HepG2 (cell line): ENCODE measurements around the gene ADARB2. TPM values are rescaled to one million over a fixed set of nuclear protein-coding genes. Genes with fewer than 3 reads are reported as not detected.

Experiments
- ATAC-seq: fragments of 200-7000 bp; cut with Tn5 transposase; 3 replicates; pipeline ENCODE4 v1.9.1; 2020; ENCODE audit warnings: mild to moderate bottlenecking, moderate library complexity
- BruUV-seq: library from RNA; stranded (reverse); fragments of 400-500 nt; replicated peaks from 2 replicates; lab custom pipeline; 2021; lab: Mats Ljungman, UMichigan
- CTCF ChIA-PET: fragments of 300-600 bp; formaldehyde crosslinking; extraction: SDS; loops from one replicate; lab custom pipeline; 2021; ENCODE audit warnings: low total read pairs, inconsistent platforms, low intra/inter-chr PET ratio; lab: Yijun Ruan, JAX
- POLR2A ChIA-PET: fragments of 350-600 bp; sonication (Branson Sonifier 250); formaldehyde crosslinking; loops from one replicate; lab custom pipeline; 2020; ENCODE audit warnings: antibody characterized with exemption, inconsistent platforms; lab: Yijun Ruan, JAX
- DNase-seq: peaks from one replicate; pipeline ENCODE4 v3.0.0-alpha.2; 2015; ENCODE audit warnings: low spot score
- FAIRE-seq: peaks from 3 replicates; lab custom pipeline; 2011; peaks lifted over from hg19 to GRCh38; lab: Jason Lieb, UNC
- H2AFZ ChIP-seq: one replicate; pipeline ENCODE4 v1.6.1; 2011; ENCODE audit warnings: low read length, inconsistent platforms
- H3K27ac ChIP-seq: fragments of 300-600 bp; 3 replicates; pipeline ENCODE4 v1.8.0; 2011; ENCODE audit warnings: mixed run types, mild to moderate bottlenecking, mixed read lengths, low read length, inconsistent platforms; ENCODE audit not compliant: insufficient read depth; ENCODE audit errors: extremely low read length
- H3K27me3 ChIP-seq, 2 experiments: fragments of 200-600 bp in 1 of 2; 2 replicates in 1 of 2; 3 replicates in 1 of 2; pipeline versions ENCODE4 v1.6.0 to v1.8.0; 2011; ENCODE audit warnings: low read length in 2 of 2, mild to moderate bottlenecking in 2 of 2, moderate library complexity in 2 of 2, inconsistent platforms in 1 of 2; ENCODE audit not compliant: insufficient read depth in 2 of 2, control insufficient read depth in 1 of 2
- H3K36me3 ChIP-seq, 2 experiments: fragments of 200-600 bp in 1 of 2; replicated peaks in 1 of 2; 2 replicates in 1 of 2; 3 replicates in 1 of 2; pipeline versions ENCODE4 v1.5.1 to v1.8.0; 2011; ENCODE audit warnings: low read length in 2 of 2, inconsistent platforms in 1 of 2; ENCODE audit not compliant: insufficient read depth in 2 of 2, control insufficient read depth in 1 of 2
- H3K4me1 ChIP-seq: 2 replicates; pipeline ENCODE4 v1.5.1; 2012; ENCODE audit warnings: low read length, inconsistent platforms; ENCODE audit not compliant: insufficient read depth
- H3K4me2 ChIP-seq: 2 replicates; pipeline ENCODE4 v1.6.0; 2011; ENCODE audit warnings: low read depth, low read length, inconsistent platforms
- H3K4me3 ChIP-seq, 3 experiments: fragments of 200-600 bp in 1 of 3; sonication (generic), shearing (Covaris generic) in 1 of 3; replicated peaks in 1 of 3; 2 replicates each; pipeline ENCODE4 v1.5.1; 2011 to 2016; ENCODE audit warnings: low read length in 3 of 3, inconsistent platforms in 2 of 3, low read depth in 2 of 3, mild to moderate bottlenecking in 2 of 3, control low read depth in 1 of 3, mixed read lengths in 1 of 3; ENCODE audit not compliant: insufficient read depth in 1 of 3
- H3K79me2 ChIP-seq: one replicate; pipeline ENCODE4 v1.6.1; 2011; ENCODE audit warnings: low read length, inconsistent platforms; ENCODE audit not compliant: insufficient read depth
- H3K9ac ChIP-seq: 2 replicates; pipeline ENCODE4 v1.6.0; 2011; ENCODE audit warnings: mild to moderate bottlenecking, low read depth, low read length, inconsistent platforms; ENCODE audit not compliant: insufficient read depth
- H3K9me3 ChIP-seq: 2 replicates; pipeline ENCODE4 v1.5.1; 2012; ENCODE audit warnings: mild to moderate bottlenecking, low read length
- H4K20me1 ChIP-seq: 2 replicates; pipeline ENCODE4 v1.6.0; 2011; ENCODE audit warnings: inconsistent platforms, mild to moderate bottlenecking, low read length, moderate library complexity; ENCODE audit not compliant: insufficient read depth
- BORCS8-MEF2B ChIP-seq: sonication (generic); formaldehyde crosslinking; IDR thresholded peaks from 2 replicates; pipeline ENCODE4 v1.8.0; 2022; ENCODE audit warnings: mild to moderate bottlenecking, missing genetic modification reagents
- JUN ChIP-seq: sonication (generic); formaldehyde crosslinking; IDR thresholded peaks from 2 replicates; pipeline ENCODE4 v1.4.0; 2020; ENCODE audit warnings: mild to moderate bottlenecking, missing genetic modification reagents
- KDM5B ChIP-seq: sonication (generic); formaldehyde crosslinking; IDR thresholded peaks from 2 replicates; pipeline ENCODE4 v1.4.0; 2020; ENCODE audit warnings: missing genetic modification reagents, mild to moderate bottlenecking, borderline replicate concordance
- NRL ChIP-seq: sonication (generic); formaldehyde crosslinking; IDR thresholded peaks from 2 replicates; pipeline ENCODE4 v1.5.0; 2020; ENCODE audit warnings: missing genetic modification reagents, mild to moderate bottlenecking, moderate library complexity, borderline replicate concordance
- RBAK ChIP-seq: sonication (generic); formaldehyde crosslinking; IDR thresholded peaks from 2 replicates; pipeline ENCODE4 v1.5.1; 2020; ENCODE audit warnings: mild to moderate bottlenecking, missing genetic modification reagents
- SMARCC2 ChIP-seq: fragments of 450-650 bp; IDR thresholded peaks from 2 replicates; pipeline ENCODE4 v1.6.1; 2017; ENCODE audit warnings: antibody characterized with exemption, mild to moderate bottlenecking
- THAP11 ChIP-seq: IDR thresholded peaks from 2 replicates; pipeline ENCODE4 v1.6.1; 2016; ENCODE audit warnings: missing biosample characterization, missing genetic modification reagents
- WGBS: methylation state at CpG from one replicate; pipeline ENCODE4 v1.1.6; 2017; ENCODE audit warnings: low lambda C conversion rate; 5-methylcytosine and 5-hydroxymethylcytosine counted together
- in situ Hi-C: cut with HindIII; loops from 2 replicates; pipeline ENCODE4 v1.10.0; 2017; ENCODE audit warnings: low pct_unique_long_range_greater_than_20kb; ENCODE audit not compliant: extremely low pct_ligation_motif_present
- intact Hi-C: fragments of 100-400 bp; cut with micrococcal nuclease; formaldehyde crosslinking; loops from one replicate; pipeline ENCODE4 v1.10.0; 2022; ENCODE audit not compliant: unreplicated experiment
- polyA plus RNA-seq, 8 experiments: library from polyadenylated mRNA; depleted of rRNA in 3 of 8; stranded (reverse) in 7 of 8; unstranded in 1 of 8; fragments of >200 nt; fragmentation: Illumina TruSeq in 4 of 8; extraction: Trizol in 4 of 8; gene quantifications; 2 replicates each; pipeline versions ENCODE4 v1.2.1 to v1.2.3, GENCODE V29; 2011 to 2016; ENCODE audit warnings: low read depth in 4 of 8, missing spikeins in 1 of 8, mixed read lengths in 1 of 8; ENCODE audit not compliant: insufficient read depth in 1 of 8
- total RNA-seq, 5 experiments: library from RNA; depleted of rRNA; stranded (reverse); fragments of >200 nt; fragmentation: Illumina TruSeq; extraction: Trizol; gene quantifications; 2 replicates each; pipeline ENCODE4 v1.2.3, GENCODE V29; 2016; ENCODE audit warnings: low read depth in 1 of 5
- TF ChIP-seq, protein P1 (sequence below), 2 experiments: fragments of 450-650 bp in 1 of 2; sonication (generic) in 1 of 2; formaldehyde crosslinking; IDR thresholded peaks; 2 replicates each; pipeline versions ENCODE4 v1.5.0 to v1.8.0; 2020 to 2022; ENCODE audit warnings: mild to moderate bottlenecking in 1 of 2, missing genetic modification reagents in 1 of 2
- TF ChIP-seq, protein P2 (sequence below): sonication (generic); formaldehyde crosslinking; IDR thresholded peaks from 2 replicates; pipeline ENCODE4 v1.5.0; 2020; ENCODE audit warnings: mild to moderate bottlenecking, missing genetic modification reagents, borderline replicate concordance

ADARB2 gene
- total and polyA plus RNA-seq, 2 of the 13 experiments (the other 11 are each of a cell fraction or from before 2014, with no cell fraction given): not detected

GRCh38 chr10:1575481-1576244, 161.7 kb downstream of the ADARB2 start:
- CTCF ChIA-PET: no interaction called here
- FAIRE-seq: no peak
- no peak for TF ChIP-seq BORCS8-MEF2B (CRISPR knock-in tag)
- TF ChIP-seq KDM5B: no peak
- TF ChIP-seq SMARCC2: no peak
- no peak for TF ChIP-seq THAP11
- no peak for TF ChIP-seq NRL

GRCh38 chr10:1574719-1575118, 162.6 kb downstream of the ADARB2 start:
- POLR2A ChIA-PET: no interaction called here
- Histone ChIP-seq H3K27ac (no peak overlapping the region), H3K79me2 (no peaks in the 10 kb centered on the region), H3K27me3 (peaks cover 9 to 43% of the 10 kb centered on the region in 2 experiments), H3K36me3 (no peaks in the 10 kb centered on the region), H4K20me1 (no peaks in the 10 kb centered on the region), H2AFZ (no peak overlapping the region), H3K4me2 (no peak overlapping the region), H3K9me3 (no peaks in the 10 kb centered on the region), H3K4me3 (no peak overlapping the region), H3K9ac (no peak overlapping the region), H3K4me1 (no peaks in the 10 kb centered on the region)
- BruUV-seq: no TSS peak
- FAIRE-seq (no peak), ATAC-seq (no peak), DNase-seq (no peak)
- in situ Hi-C loops (no loop called here), intact Hi-C loops (no loop called here)
- CTCF ChIA-PET: no interaction called here
- WGBS: 3% methylated on average over 2 of the region's 2 CpGs
- TF ChIP-seq, protein P1, sequence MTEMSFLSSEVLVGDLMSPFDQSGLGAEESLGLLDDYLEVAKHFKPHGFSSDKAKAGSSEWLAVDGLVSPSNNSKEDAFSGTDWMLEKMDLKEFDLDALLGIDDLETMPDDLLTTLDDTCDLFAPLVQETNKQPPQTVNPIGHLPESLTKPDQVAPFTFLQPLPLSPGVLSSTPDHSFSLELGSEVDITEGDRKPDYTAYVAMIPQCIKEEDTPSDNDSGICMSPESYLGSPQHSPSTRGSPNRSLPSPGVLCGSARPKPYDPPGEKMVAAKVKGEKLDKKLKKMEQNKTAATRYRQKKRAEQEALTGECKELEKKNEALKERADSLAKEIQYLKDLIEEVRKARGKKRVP (CRISPR knock-in tag; IDR thresholded peaks at IDR 0.05): no peak
- no peak for TF ChIP-seq JUN (CRISPR knock-in tag)
- TF ChIP-seq, protein P2, sequence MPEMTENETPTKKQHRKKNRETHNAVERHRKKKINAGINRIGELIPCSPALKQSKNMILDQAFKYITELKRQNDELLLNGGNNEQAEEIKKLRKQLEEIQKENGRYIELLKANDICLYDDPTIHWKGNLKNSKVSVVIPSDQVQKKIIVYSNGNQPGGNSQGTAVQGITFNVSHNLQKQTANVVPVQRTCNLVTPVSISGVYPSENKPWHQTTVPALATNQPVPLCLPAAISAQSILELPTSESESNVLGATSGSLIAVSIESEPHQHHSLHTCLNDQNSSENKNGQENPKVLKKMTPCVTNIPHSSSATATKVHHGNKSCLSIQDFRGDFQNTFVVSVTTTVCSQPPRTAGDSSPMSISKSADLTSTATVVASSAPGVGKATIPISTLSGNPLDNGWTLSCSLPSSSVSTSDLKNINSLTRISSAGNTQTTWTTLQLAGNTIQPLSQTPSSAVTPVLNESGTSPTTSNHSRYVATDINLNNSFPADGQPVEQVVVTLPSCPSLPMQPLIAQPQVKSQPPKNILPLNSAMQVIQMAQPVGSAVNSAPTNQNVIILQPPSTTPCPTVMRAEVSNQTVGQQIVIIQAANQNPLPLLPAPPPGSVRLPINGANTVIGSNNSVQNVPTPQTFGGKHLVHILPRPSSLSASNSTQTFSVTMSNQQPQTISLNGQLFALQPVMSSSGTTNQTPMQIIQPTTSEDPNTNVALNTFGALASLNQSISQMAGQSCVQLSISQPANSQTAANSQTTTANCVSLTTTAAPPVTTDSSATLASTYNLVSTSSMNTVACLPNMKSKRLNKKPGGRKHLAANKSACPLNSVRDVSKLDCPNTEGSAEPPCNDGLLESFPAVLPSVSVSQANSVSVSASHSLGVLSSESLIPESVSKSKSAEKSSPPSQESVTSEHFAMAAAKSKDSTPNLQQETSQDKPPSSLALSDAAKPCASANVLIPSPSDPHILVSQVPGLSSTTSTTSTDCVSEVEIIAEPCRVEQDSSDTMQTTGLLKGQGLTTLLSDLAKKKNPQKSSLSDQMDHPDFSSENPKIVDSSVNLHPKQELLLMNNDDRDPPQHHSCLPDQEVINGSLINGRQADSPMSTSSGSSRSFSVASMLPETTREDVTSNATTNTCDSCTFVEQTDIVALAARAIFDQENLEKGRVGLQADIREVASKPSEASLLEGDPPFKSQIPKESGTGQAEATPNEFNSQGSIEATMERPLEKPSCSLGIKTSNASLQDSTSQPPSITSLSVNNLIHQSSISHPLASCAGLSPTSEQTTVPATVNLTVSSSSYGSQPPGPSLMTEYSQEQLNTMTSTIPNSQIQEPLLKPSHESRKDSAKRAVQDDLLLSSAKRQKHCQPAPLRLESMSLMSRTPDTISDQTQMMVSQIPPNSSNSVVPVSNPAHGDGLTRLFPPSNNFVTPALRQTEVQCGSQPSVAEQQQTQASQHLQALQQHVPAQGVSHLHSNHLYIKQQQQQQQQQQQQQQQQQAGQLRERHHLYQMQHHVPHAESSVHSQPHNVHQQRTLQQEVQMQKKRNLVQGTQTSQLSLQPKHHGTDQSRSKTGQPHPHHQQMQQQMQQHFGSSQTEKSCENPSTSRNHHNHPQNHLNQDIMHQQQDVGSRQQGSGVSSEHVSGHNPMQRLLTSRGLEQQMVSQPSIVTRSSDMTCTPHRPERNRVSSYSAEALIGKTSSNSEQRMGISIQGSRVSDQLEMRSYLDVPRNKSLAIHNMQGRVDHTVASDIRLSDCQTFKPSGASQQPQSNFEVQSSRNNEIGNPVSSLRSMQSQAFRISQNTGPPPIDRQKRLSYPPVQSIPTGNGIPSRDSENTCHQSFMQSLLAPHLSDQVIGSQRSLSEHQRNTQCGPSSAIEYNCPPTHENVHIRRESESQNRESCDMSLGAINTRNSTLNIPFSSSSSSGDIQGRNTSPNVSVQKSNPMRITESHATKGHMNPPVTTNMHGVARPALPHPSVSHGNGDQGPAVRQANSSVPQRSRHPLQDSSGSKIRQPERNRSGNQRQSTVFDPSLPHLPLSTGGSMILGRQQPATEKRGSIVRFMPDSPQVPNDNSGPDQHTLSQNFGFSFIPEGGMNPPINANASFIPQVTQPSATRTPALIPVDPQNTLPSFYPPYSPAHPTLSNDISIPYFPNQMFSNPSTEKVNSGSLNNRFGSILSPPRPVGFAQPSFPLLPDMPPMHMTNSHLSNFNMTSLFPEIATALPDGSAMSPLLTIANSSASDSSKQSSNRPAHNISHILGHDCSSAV: no peak
- no peak for TF ChIP-seq RBAK (CRISPR knock-in tag)

More at GRCh38 chr10:1575481-1576244, 161.7 kb downstream of the ADARB2 start:
- in situ Hi-C loops (no loop called here), intact Hi-C loops (no loop called here)
- Histone ChIP-seq H3K27ac (no peak overlapping the region), H2AFZ (no peak overlapping the region), H3K27me3 (peaks cover 9 to 41% of the 10 kb centered on the region in 2 experiments), H3K4me3 (no peak overlapping the region), H3K9me3 (no peaks in the 10 kb centered on the region), H3K79me2 (no peaks in the 10 kb centered on the region), H4K20me1 (no peaks in the 10 kb centered on the region), H3K36me3 (no peaks in the 10 kb centered on the region), H3K4me2 (no peak overlapping the region), H3K4me1 (no peaks in the 10 kb centered on the region), H3K9ac (no peak overlapping the region)
- ATAC-seq (no peak), DNase-seq (no peak)
- POLR2A ChIA-PET: no interaction called here
- 6% methylated on average over 7 of the region's 13 CpGs for WGBS
- no TSS peak for BruUV-seq
